Measurements from ENCODE around the gene PLPPR3. TPM values are rescaled to one million over a fixed set of nuclear protein-coding genes. Genes with fewer than 3 reads are reported as not detected.

PLPPR3 gene
- total RNA-seq, 1 donor from 2014 or later = 5.4 TPM

DNA sequence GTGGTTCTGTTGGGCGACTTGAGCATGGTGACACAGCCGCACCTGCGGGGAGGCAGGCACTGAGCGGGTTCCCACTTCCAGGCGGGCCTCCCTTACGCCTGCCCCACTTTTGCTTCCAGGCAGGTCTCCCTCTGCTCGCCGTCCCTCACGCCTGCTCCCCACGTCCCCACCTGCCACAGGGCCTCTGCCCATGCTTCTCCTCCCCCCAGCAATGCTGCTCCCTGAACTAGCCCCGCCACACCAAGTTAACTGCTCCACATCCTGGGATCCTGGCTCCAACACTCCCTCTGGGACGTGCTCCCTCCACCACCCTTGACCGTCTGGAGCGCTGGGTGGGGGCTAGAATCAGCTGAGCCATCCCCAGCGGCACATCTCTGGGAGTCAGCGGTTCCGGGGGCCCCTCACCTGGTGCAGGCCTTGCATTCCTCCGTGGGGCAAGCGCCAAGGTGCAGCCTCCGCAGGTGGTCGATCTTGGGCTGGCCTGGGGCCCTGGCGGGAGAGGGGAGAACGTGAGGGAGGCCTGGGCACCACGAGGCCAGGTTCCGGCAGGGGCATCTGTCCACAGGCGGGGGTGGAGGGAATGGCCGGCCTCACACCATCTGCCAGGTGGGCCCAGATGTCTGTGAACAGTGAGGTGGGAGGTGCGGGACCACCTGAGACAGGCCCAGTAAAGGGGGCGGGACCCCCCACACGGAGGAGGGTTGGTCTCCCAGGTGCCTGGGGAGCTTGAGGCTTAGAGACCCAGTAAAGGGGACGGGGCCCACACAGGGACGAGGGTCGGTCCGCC is 46.9 kb upstream of the PLPPR3 start:
- no peak overlapping the region for H3K4me3 Mint-ChIP-seq (ENCODE audit: unreplicated experiment)
- H3K9me3 Mint-ChIP-seq (ENCODE audit: low read depth) = no peaks in the 10 kb centered on the region
- TF ChIP-seq, protein P1, sequence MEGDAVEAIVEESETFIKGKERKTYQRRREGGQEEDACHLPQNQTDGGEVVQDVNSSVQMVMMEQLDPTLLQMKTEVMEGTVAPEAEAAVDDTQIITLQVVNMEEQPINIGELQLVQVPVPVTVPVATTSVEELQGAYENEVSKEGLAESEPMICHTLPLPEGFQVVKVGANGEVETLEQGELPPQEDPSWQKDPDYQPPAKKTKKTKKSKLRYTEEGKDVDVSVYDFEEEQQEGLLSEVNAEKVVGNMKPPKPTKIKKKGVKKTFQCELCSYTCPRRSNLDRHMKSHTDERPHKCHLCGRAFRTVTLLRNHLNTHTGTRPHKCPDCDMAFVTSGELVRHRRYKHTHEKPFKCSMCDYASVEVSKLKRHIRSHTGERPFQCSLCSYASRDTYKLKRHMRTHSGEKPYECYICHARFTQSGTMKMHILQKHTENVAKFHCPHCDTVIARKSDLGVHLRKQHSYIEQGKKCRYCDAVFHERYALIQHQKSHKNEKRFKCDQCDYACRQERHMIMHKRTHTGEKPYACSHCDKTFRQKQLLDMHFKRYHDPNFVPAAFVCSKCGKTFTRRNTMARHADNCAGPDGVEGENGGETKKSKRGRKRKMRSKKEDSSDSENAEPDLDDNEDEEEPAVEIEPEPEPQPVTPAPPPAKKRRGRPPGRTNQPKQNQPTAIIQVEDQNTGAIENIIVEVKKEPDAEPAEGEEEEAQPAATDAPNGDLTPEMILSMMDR (IDR thresholded peaks at IDR 0.05) = no peak
- peaks cover 47% of the 10 kb centered on the region for H3K4me1 Mint-ChIP-seq (ENCODE audit: low read depth)
- no peaks in the 10 kb centered on the region for H3K27me3 Mint-ChIP-seq (ENCODE audit: low read depth)
- peak overlapping the region; percentile 86 for H3K27ac Mint-ChIP-seq (ENCODE audit: unreplicated experiment)
- H3K36me3 Mint-ChIP-seq (ENCODE audit: low read depth) = peaks cover 8% of the 10 kb centered on the region
- peak; percentile 92 for DNase-seq (ENCODE audit: low spot score)

DNA sequence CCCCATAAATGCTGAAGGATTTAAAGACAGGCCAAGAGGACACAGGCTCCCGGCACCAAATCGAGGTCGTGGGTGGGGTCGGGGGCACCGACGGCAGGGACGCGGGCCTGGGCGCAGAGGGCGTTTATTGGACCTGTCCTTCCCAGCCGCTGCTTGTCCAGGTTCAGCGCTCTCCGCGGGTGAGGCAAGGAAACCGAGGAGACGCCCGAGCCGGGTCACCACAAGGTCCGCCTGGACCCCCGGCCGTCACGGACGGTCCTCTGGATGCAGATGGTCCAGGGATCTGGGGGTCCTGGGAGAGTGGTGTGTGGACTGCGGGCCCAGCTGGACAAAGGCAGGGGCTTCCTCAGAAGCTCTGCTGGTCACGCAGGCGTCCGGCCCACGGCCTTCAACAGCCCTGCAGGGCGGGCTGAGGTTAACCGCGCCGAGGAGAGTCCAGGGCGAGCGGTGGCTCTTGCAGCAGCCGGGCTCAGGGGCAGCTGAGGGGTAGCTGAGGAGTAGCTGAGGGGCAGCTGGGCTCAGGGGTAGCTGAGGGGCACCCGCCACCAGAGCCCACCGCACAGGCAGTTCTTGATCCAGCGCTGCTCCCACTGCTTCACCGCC is 46.2 kb upstream of the PLPPR3 start:
- TF ChIP-seq, protein P1 (IDR thresholded peaks at IDR 0.05) = no peak
- Mint-ChIP-seq H3K9me3 (ENCODE audit: low read depth) (no peaks in the 10 kb centered on the region), H3K4me3 (ENCODE audit: unreplicated experiment) (no peak overlapping the region), H3K27me3 (ENCODE audit: low read depth) (no peaks in the 10 kb centered on the region), H3K27ac (ENCODE audit: unreplicated experiment) (peak overlapping the region; percentile 68), H3K36me3 (ENCODE audit: low read depth) (peaks cover 8% of the 10 kb centered on the region), H3K4me1 (ENCODE audit: low read depth) (peaks cover 48% of the 10 kb centered on the region)
- peak; percentile 94 for DNase-seq (ENCODE audit: low spot score)

DNA sequence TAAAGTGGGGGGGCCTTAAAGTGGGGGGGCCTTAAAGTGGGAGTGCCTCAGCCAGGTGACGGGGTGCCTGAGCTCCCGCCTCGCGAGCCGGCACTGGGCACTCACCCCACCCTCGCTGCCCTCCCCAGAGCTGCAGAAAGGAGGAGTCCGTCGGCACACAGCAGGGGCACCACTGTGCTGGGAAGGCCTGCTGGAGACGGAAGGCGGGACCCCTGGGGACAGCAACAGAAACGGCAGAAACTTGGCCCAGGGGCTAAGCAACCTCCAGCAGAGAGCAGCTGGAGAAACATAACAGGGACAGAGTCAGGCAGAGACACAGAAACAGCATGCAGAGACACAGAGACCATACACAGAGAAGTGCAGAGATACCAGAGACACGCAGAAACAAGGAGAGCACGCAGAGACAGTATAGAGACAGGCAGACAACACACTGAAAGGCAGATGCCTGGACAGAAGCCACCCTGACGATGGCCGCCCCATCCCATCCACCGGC is 45.6 kb upstream of the PLPPR3 start:
- peak; percentile 93 for DNase-seq (ENCODE audit: low spot score)
- peaks cover 8% of the 10 kb centered on the region for H3K36me3 Mint-ChIP-seq (ENCODE audit: low read depth)

DNA sequence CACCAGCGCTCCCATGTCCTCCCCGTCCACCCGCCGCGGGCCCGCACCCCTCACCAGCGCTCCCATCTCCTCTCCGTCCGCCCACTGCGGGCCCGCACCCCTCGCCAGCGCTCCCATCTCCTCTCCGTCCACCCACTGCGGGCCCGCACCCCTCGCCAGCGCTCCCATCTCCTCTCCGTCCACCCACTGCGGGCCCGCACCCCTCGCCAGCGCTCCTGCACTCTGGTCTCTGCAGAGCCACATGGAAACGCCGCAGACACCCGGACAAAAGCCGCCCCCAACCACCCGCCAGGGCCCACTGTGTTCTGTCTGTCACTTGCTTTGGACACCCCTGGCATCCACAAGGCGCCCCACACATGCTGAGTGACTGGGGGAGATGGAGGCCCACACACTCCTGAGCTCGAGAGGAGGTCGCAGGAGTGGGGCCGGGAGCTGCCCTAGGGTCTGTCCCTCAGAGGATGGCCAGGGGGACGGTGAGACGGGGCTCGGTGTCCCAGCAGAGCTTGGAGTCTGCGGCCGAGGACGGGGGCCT is 45.1 kb upstream of the PLPPR3 start:
- DNase-seq (ENCODE audit: low spot score) = no peak
- Mint-ChIP-seq H3K27ac (ENCODE audit: unreplicated experiment) (no peak overlapping the region), H3K36me3 (ENCODE audit: low read depth) (peaks cover 8% of the 10 kb centered on the region), H3K9me3 (ENCODE audit: low read depth) (no peaks in the 10 kb centered on the region), H3K4me3 (ENCODE audit: unreplicated experiment) (no peak overlapping the region), H3K27me3 (ENCODE audit: low read depth) (no peaks in the 10 kb centered on the region), H3K4me1 (ENCODE audit: low read depth) (peaks cover 45% of the 10 kb centered on the region)
- TF ChIP-seq, protein P1 (IDR thresholded peaks at IDR 0.05) = no peak

More for the DNA sequence above, 45.6 kb upstream of the PLPPR3 start:
- no peaks in the 10 kb centered on the region for H3K9me3 Mint-ChIP-seq (ENCODE audit: low read depth)
- TF ChIP-seq, protein P1 (IDR thresholded peaks at IDR 0.05) = no peak
- no peaks in the 10 kb centered on the region for H3K27me3 Mint-ChIP-seq (ENCODE audit: low read depth)
- peaks cover 48% of the 10 kb centered on the region for H3K4me1 Mint-ChIP-seq (ENCODE audit: low read depth)
- peak overlapping the region; percentile 26 for H3K4me3 Mint-ChIP-seq (ENCODE audit: unreplicated experiment)
- peak overlapping the region; percentile 68 for H3K27ac Mint-ChIP-seq (ENCODE audit: unreplicated experiment)

DNA sequence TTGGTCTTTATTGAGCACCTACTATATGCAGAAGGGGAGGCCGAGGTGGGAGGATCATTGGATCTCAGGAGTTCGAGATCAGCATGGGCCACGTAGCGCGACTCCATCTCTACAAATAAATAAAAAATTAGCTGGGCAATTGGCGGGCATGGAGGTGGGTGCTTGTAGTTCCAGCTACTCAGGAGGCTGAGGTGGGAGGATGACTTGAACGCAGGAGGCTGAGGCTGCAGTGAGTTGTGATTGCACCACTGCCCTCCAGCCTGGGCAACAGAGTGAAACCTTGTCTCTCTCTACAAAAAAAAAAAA is 41.5 kb upstream of the PLPPR3 start:
- H3K4me3 Mint-ChIP-seq (ENCODE audit: unreplicated experiment) = no peak overlapping the region
- peaks cover 21% of the 10 kb centered on the region for H3K4me1 Mint-ChIP-seq (ENCODE audit: low read depth)
- TF ChIP-seq, protein P1 (IDR thresholded peaks at IDR 0.05) = no peak
- H3K27me3 Mint-ChIP-seq (ENCODE audit: low read depth) = no peaks in the 10 kb centered on the region
- H3K27ac Mint-ChIP-seq (ENCODE audit: unreplicated experiment) = no peak overlapping the region
- DNase-seq (ENCODE audit: low spot score) = no peak
- peaks cover 6% of the 10 kb centered on the region for H3K36me3 Mint-ChIP-seq (ENCODE audit: low read depth)
- no peaks in the 10 kb centered on the region for H3K9me3 Mint-ChIP-seq (ENCODE audit: low read depth)

All from chondrocyte (in vitro differentiated cells).